ENCODE measurements around the gene REXO1. TPM values are rescaled to one million over a fixed set of nuclear protein-coding genes. Genes with fewer than 3 reads are reported as not detected.

Gene REXO1
- total and polyA plus RNA-seq, 9 of the 15 experiments (the other 6 are each of a cell fraction or from before 2014, with no cell fraction given), result 0.04 to 63.3 (median 15.8) TPM

GRCh38 chr19:1811942-1812425, 36.3 kb downstream of the REXO1 start, which contains the start of gene ATP8B3 (continued):
- TF ChIP-seq, protein P1, sequence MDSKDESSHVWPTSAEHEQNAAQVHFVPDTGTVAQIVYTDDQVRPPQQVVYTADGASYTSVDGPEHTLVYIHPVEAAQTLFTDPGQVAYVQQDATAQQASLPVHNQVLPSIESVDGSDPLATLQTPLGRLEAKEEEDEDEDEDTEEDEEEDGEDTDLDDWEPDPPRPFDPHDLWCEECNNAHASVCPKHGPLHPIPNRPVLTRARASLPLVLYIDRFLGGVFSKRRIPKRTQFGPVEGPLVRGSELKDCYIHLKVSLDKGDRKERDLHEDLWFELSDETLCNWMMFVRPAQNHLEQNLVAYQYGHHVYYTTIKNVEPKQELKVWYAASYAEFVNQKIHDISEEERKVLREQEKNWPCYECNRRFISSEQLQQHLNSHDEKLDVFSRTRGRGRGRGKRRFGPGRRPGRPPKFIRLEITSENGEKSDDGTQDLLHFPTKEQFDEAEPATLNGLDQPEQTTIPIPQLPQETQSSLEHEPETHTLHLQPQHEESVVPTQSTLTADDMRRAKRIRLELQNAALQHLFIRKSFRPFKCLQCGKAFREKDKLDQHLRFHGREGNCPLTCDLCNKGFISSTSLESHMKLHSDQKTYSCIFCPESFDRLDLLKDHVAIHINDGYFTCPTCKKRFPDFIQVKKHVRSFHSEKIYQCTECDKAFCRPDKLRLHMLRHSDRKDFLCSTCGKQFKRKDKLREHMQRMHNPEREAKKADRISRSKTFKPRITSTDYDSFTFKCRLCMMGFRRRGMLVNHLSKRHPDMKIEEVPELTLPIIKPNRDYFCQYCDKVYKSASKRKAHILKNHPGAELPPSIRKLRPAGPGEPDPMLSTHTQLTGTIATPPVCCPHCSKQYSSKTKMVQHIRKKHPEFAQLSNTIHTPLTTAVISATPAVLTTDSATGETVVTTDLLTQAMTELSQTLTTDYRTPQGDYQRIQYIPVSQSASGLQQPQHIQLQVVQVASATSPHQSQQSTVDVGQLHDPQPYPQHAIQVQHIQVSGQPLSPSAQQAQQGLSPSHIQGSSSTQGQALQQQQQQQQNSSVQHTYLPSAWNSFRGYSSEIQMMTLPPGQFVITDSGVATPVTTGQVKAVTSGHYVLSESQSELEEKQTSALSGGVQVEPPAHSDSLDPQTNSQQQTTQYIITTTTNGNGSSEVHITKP (IDR thresholded peaks at IDR 0.05; ENCODE audit: partially characterized antibody), result no peak
- TF ChIP-seq RBFOX2 (IDR thresholded peaks at IDR 0.05; ENCODE audit: low read depth, low read length) (peak; percentile 59), ZNF707 (CRISPR knock-in tag; conservative IDR thresholded peaks at IDR 0.05) (no peak), SRSF3 (IDR thresholded peaks at IDR 0.05; ENCODE audit: insufficient read depth, low read length) (no peak), CBFB (CRISPR knock-in tag; IDR thresholded peaks at IDR 0.05) (no peak), EGR1 (conservative IDR thresholded peaks at IDR 0.05) (peak; percentile 54), ZNF174 (CRISPR knock-in tag; IDR thresholded peaks at IDR 0.05) (no peak), ATF7 (IDR thresholded peaks at IDR 0.05) (no peak), RFX1 (IDR thresholded peaks at IDR 0.05) (no peak), ZBTB11 (CRISPR knock-in tag; IDR thresholded peaks at IDR 0.05) (0 out of 6 replicates have a peak, but pooled peaks of 1 of the 3 experiments have one; percentile 22), KLF16 (IDR thresholded peaks at IDR 0.05) (no peak), ZNF77 (CRISPR knock-in tag; IDR thresholded peaks at IDR 0.05) (no peak)
- TF ChIP-seq, protein P2, sequence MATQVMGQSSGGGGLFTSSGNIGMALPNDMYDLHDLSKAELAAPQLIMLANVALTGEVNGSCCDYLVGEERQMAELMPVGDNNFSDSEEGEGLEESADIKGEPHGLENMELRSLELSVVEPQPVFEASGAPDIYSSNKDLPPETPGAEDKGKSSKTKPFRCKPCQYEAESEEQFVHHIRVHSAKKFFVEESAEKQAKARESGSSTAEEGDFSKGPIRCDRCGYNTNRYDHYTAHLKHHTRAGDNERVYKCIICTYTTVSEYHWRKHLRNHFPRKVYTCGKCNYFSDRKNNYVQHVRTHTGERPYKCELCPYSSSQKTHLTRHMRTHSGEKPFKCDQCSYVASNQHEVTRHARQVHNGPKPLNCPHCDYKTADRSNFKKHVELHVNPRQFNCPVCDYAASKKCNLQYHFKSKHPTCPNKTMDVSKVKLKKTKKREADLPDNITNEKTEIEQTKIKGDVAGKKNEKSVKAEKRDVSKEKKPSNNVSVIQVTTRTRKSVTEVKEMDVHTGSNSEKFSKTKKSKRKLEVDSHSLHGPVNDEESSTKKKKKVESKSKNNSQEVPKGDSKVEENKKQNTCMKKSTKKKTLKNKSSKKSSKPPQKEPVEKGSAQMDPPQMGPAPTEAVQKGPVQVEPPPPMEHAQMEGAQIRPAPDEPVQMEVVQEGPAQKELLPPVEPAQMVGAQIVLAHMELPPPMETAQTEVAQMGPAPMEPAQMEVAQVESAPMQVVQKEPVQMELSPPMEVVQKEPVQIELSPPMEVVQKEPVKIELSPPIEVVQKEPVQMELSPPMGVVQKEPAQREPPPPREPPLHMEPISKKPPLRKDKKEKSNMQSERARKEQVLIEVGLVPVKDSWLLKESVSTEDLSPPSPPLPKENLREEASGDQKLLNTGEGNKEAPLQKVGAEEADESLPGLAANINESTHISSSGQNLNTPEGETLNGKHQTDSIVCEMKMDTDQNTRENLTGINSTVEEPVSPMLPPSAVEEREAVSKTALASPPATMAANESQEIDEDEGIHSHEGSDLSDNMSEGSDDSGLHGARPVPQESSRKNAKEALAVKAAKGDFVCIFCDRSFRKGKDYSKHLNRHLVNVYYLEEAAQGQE (IDR thresholded peaks at IDR 0.05; ENCODE audit: borderline replicate concordance), result no peak
- TF ChIP-seq, protein P2 (CRISPR knock-in tag; IDR thresholded peaks at IDR 0.05; ENCODE audit: low read depth), result no peak

Measured in K562 (cell line).